ENCODE measurements around the gene FSD1.

Gene FSD1

DNA sequence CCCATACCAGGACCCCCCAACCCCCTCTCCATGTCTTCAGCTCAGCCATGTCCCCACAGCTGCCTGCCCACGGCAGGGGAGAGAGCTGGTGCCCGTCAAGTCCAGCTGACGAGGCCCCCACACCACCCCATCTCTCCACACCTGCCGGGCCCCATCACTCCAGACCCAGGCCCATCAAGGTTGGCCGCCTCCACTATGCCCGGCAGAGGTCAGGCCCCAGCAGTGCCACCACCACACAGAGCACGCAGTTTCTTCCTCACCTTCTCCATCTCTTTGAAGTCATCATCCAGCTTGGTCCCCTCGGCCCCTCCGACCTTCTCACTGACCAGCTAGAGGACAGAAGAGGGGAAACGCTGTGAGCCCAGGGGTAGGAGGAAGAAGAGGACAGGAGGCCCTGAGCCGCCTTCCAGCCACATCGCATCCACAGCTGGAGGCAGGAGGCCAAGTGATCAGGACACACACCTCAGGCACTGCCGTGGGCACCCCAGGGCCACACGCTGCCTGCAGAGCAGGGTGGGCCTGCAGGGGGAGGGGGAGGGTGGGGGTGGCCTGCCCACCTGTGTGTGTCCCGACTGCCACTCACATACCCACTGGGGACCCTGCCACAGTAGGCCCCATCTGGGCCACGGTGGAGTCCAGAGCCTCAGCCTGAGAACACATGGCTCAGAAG lies 62.4 kb downstream of the FSD1 start:
- no peak for DNase-seq

DNA sequence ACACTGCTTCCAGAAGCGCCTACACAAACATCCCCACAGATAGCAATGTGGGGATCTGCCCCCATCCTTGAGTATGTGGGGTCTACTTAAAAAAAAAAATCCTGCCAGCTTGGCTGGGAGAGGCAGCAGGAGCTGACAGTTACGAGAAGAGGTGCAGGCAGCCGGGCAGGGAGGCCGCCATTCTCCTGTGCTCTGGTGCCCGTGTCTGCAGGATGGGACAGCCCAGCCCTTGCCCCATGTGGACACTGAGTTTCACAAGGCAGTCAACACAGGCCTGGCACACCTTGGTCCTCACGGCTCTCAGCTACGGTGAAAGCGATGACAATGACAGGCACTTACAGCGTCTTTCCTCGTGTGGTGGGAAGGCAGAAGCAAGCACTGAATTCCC lies 62.9 kb downstream of the FSD1 start:
- DNase-seq, result no peak

DNA sequence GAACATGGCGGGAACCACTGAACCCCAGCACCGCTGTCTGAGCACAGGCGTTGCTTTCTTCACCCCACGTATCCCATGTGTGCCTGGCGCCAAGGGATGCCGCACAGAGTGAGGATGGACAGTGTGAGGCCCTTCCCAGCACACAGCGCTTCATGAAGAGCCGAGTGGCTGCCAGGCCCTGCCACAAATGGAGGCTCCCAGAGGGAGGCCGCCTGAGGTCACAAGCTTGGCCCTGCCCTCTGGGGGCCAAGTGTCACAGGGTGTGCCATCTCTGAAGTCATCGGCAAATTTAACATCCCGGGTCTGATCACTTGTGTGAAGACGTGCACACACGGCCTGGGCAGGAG lies 63.4 kb downstream of the FSD1 start:
- no peak for DNase-seq

DNA sequence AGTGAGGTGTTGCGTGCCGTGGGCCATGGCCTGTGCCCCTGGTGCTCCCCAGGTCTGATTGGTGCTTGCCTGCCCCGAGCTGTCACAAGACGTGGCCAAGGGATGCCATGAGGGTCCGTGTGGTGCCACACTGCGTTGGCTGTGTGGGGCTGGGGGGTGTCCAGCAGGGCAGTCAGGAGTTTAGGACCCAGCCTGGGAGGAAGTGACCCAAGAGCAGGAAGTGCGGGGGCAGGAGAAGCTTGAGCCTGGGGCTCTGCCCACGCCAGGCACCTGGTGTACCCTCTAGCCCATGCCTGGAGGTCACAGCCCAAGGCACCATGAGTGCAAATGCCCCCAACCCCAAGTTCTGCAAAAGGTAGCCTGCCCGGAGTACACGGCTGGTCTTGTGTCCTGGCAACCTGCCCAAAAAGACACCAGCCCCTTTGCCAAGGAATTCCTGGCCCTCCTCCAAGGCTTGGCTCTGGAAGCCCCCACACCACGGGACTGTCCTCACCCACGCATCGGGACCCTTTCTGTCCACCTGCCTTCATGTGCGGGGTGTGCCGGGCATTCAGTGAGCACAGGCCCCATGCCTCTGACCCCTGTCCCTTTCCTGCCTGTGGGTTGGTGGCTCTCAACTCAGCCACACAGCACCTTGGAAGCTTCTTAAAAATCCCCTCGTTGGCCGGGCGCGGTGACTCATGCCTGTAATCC lies 63.9 kb downstream of the FSD1 start:
- DNase-seq, result no peak

DNA sequence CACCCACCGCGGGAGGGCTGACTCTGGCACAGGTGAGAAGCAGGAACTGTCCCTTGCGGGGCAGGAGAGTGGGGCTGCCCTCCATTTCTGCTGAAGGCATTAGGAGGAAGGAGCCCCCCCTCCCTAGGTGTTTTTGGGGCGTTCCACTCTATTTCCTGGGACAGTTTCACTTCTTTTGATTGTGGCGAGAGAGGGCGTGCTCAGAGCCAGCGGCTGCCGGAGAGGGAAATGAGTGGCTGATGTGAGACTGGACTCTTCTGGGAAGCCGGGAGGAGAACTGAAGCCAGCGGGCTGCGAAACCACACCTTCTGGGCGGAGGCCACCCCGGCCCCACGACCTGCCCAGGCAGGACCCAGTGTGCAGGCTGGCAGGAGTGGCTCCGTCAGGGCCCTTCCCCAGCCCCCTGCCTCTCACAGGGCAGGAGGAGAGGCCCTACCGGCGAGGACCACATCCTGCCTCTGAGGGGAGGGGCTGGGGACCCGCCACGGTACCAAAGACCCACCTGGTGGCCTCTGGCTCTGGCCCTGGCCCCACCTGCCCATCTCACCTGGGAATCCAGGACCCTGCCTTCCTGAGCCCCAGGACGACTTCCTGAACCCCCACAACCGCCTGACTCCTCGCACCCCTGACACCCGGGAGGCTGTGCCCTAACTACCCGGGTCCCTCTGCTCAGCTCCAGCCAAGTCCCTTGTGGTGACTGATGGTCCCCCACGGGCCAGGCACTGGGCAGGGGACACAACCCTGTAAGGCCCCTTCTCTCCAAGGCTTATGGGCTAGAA lies 64.9 kb downstream of the FSD1 start:
- DNase-seq, result no peak

DNA sequence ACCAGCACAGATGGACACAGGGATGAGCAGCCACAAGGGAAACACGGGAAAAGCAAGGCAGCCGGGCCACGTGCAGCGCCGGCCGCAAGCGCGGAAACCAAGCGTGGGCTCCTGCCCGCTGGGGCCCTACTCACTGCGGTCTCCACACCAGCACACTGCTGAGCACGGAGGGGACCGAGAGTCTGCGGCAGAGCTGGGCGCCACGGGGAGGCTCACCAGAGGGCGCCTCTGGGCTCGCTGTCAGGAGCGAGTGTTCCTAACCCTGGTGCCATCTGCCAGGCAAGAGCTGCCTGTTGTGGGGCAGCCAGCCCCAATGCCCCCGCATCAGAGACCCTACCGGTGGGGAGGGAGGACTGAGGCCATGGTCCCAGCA lies 65.5 kb downstream of the FSD1 start:
- peak; percentile 22 for DNase-seq

DNA sequence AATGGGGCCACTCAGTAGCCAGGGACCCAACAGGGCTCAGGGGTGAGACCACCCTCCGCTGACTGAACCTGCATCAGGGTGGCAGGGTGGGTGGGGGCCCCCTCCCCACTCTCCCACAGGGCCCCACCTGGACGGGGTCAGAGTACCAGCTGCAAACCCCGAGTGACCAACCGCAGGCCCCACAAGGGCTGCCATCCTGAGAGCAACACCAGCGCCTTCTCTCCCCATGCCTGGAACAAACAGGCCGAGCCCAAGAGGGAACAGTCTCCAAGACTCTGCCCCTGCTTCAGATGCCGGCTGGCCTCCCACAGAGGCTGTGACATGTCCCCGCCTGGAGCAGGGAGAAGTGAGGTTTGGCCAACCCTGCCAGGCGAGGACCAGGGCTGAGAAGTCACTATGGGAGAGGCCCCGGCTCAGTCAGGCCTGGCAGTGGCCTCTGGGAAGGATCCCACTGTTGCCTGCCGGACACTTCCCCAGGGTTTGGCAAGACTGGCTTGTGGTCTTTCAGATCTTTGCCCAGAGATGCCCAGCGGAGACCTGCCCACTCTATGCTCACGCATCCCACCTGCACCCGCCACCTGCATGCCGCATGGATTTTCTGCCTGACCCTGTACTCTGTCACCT lies 66.1 kb downstream of the FSD1 start:
- DNase-seq, result no peak

DNA sequence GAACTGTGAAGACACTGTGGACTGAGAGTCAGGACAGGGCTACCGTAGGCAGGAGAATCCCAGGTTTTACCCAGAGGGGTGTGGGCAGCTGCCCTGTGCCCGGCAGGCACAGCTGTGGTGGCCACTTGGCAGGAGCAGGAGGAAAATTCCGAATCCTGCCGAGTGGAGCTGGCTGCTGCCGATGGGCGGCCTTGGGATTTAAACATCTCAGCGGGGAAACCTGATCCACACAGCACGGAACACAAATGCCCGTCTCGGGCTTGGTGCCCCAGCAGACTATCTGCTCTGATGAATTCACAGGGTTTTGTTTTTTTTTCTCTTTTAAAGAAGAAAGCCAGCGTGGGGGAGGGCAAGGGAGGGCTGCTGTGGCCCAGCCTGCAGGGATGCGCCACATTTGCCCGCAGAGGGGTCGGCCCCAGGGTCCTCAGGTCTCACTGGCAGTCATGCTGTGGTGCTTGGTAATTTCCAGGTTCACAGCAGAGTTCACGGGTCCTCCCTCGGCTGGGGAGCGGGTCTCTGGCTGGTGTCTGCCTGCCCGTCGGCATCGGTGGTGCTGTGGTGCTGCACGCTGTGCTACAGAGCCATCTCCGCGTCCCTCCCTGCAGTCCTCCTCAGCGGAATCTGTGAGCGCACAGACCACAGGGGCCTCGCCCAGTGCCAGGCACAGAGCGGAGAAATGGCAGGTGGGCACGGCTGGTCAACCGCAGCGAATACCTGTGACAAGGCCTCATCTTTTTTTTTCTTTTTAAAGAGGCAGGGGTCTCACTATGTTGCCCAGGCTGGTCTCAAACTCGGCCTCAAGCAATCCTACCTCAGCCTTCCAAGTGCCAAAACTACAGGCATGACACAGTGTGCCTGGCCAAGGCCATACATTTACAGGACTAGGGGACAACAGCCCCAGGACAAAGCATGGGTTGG lies 67.1 kb downstream of the FSD1 start:
- no peak for DNase-seq

DNA sequence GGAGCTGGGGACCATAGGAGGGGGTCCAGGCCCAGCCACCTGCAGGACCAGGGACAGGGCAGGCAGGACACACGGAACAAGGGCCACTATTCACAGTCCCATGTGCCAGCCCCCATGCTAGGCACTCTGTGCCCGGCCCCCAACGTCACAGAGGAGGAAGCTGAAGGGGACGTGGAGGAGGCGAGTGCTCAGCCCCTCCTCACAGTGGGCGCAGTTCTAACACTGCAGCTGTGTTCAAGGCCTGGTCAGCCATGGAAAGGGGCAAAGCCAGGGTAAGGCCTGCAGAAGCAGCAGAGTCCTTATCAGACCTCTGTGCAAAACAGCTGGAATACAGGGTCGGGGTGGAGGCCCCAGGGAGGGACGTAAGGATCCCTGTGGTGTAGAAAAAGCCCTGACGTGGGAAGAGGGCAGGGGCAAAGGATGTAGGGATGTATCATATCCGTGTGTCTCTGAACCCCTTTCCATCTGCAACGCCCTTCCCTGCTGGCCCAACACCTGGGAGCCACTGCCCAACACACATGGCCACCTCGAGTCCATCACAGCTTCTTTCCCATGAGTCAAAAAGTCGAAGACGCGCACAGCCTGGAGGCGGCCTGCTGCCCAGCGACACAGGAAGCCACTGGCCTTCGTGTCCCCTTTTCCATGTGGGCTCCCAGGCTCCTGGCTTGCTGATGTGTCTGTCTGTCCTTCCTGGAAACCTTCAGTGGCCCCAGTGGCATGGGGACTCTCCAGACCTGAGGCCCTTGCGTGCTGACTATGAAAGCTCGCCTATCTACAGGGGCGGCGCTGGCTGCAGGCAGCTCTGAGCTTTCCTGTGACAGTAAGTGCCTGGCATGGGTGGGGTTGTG lies 68.0 kb downstream of the FSD1 start:
- DNase-seq, result no peak

DNA sequence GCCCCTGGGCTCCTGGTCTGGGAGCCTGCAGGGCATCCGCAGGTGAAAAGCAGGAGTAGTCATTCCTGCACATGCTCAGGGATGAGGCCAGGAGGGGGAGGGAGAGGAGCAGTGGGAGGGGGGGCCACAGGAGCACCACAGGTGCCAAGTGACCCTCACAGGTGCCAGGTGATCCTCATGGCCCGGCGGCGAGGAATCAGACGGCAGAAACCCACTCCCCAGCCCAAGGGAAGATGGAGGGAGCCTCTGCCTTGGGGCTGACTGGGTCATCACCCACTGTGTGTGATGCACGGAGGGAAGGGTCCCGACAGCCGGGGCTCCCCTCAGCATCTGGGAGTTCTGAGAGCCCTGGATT lies 68.6 kb downstream of the FSD1 start:
- no peak for DNase-seq
